ENCODE data around the gene ARHGAP6.
"Not testable (repeated sequence)": the region's sequence is repeated elsewhere in the genome, so short reads cannot be mapped to it uniquely, and the experiment has no call there.

Gene ARHGAP6

DNA sequence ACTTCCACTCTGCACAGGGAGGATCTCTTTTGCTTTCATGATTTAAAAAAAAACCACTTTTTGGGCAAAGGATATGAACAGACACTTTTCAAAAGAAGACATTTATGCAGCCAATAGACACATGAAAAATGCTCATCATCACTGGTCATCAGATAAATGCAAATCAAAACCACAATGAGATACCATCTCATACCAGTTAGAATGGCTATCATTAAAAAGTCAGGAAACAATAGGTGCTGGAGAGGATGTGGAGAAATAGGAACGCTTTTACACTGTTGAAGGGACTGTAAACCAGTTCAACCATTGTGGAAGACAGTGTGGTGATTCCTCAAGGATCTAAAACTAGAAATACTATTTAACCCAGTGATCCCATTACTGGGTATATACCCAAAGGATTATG is 87.4 kb downstream of the ARHGAP6 start:
- not testable (repeated sequence) for H3K14ac ChIP-seq (ENCODE audit: low read length); H3K4me3 ChIP-seq (ENCODE audit: low read length in 2 of 2); H2AK5ac ChIP-seq (ENCODE audit: low read depth, low read length); H2AFZ ChIP-seq (ENCODE audit: low read length); H4K91ac ChIP-seq (ENCODE audit: low read depth, low read length, poor library complexity); H3K4me1 ChIP-seq (ENCODE audit: control insufficient read depth in 2 of 2, insufficient read depth in 1 of 2, low read depth in 1 of 2, low read length in 2 of 2); H3K27ac ChIP-seq (replicated peaks; ENCODE audit: low read length); H2BK5ac ChIP-seq (ENCODE audit: low read length); H3K79me1 ChIP-seq (ENCODE audit: low read depth, low read length); H3K36me3 ChIP-seq (replicated peaks in 1 of 2; ENCODE audit: control insufficient read depth in 2 of 2, insufficient read depth in 2 of 2, low read length in 2 of 2); H3K4me2 ChIP-seq (ENCODE audit: insufficient read depth, low read length, poor library complexity, severe bottlenecking); H2BK12ac ChIP-seq (ENCODE audit: low read length); DNase-seq (ENCODE audit: low spot score); H3K23ac ChIP-seq (ENCODE audit: low read depth, low read length, poor library complexity); H3K18ac ChIP-seq (ENCODE audit: low read length); H2BK15ac ChIP-seq (ENCODE audit: low read length); H3K9me3 ChIP-seq (replicated peaks in 1 of 2; ENCODE audit: control insufficient read depth in 2 of 2, insufficient read depth in 1 of 2, low read depth in 1 of 2, low read length in 2 of 2); H2BK120ac ChIP-seq (ENCODE audit: low read depth, low read length); H4K8ac ChIP-seq (ENCODE audit: low read depth, low read length); H3K27me3 ChIP-seq (ENCODE audit: control insufficient read depth in 3 of 3, insufficient read depth in 3 of 3, low read depth in 1 of 3, low read length in 3 of 3); H3K4ac ChIP-seq (ENCODE audit: low read length); H3K9ac ChIP-seq (ENCODE audit: low read depth, low read length, poor library complexity)
- WGBS, 2 donors (ENCODE audit: extremely low coverage in 2 of 2, insufficient read length in 2 of 2, insufficient replicate concordance in 1 of 2), result no CpG with 5 or more reads among the region's 1 CpG

DNA sequence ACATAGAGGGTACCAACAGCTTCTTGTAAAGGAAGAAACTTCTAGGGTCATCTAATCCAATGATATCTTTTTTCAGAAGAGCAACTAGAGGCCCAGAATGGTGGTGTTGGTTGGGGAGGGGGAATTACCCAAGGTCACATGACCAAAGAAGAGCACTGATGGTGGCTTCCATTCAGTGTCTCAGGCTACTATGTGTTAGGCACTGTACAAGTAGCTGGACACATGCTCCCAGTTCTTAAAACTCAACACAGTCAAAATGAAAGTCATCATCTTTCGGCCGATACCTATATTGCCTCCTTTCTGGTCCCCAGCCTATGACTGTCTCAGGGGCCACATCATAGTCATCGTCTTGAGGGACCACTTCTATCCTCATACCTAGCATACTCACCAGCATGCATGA is 88.1 kb downstream of the ARHGAP6 start:
- no CpG with 5 or more reads among the region's 3 CpGs for whole genome bisulfite sequencing, 2 donors (ENCODE audit: extremely low coverage in 2 of 2, insufficient read length in 2 of 2, insufficient replicate concordance in 1 of 2)
- no peak overlapping the region for H2BK120ac ChIP-seq (ENCODE audit: low read depth, low read length)
- no peak overlapping the region for H3K4ac ChIP-seq (ENCODE audit: low read length)
- no peak for DNase-seq (ENCODE audit: low spot score)
- no peak overlapping the region for H3K27ac ChIP-seq (replicated peaks; ENCODE audit: low read length)
- H3K36me3 ChIP-seq (replicated peaks in 1 of 2; ENCODE audit: control insufficient read depth in 2 of 2, insufficient read depth in 2 of 2, low read length in 2 of 2), result no peaks in the 10 kb centered on the region
- no peaks in the 10 kb centered on the region for H3K9me3 ChIP-seq (replicated peaks in 1 of 2; ENCODE audit: control insufficient read depth in 2 of 2, insufficient read depth in 1 of 2, low read depth in 1 of 2, low read length in 2 of 2)
- H2BK15ac ChIP-seq (ENCODE audit: low read length), result no peak overlapping the region
- H2AK5ac ChIP-seq (ENCODE audit: low read depth, low read length), result no peak overlapping the region
- no peaks in the 10 kb centered on the region for H3K4me1 ChIP-seq (ENCODE audit: control insufficient read depth in 2 of 2, insufficient read depth in 1 of 2, low read depth in 1 of 2, low read length in 2 of 2)
- no peaks in the 10 kb centered on the region for H3K79me1 ChIP-seq (ENCODE audit: low read depth, low read length)
- H2AFZ ChIP-seq (ENCODE audit: low read length), result no peak overlapping the region
- no peak overlapping the region for H4K91ac ChIP-seq (ENCODE audit: low read depth, low read length, poor library complexity)
- H2BK12ac ChIP-seq (ENCODE audit: low read length), result no peak overlapping the region
- no peak overlapping the region for H3K18ac ChIP-seq (ENCODE audit: low read length)
- H3K27me3 ChIP-seq (ENCODE audit: control insufficient read depth in 3 of 3, insufficient read depth in 3 of 3, low read depth in 1 of 3, low read length in 3 of 3), result no peaks in the 10 kb centered on the region
- H3K4me2 ChIP-seq (ENCODE audit: insufficient read depth, low read length, poor library complexity, severe bottlenecking), result no peak overlapping the region
- no peak overlapping the region for H3K4me3 ChIP-seq (ENCODE audit: low read length in 2 of 2)
- H3K9ac ChIP-seq (ENCODE audit: low read depth, low read length, poor library complexity), result no peak overlapping the region
- no peak overlapping the region for H3K14ac ChIP-seq (ENCODE audit: low read length)
- no peak overlapping the region for H2BK5ac ChIP-seq (ENCODE audit: low read length)
- H3K23ac ChIP-seq (ENCODE audit: low read depth, low read length, poor library complexity), result no peak overlapping the region
- H4K8ac ChIP-seq (ENCODE audit: low read depth, low read length), result no peak overlapping the region

DNA sequence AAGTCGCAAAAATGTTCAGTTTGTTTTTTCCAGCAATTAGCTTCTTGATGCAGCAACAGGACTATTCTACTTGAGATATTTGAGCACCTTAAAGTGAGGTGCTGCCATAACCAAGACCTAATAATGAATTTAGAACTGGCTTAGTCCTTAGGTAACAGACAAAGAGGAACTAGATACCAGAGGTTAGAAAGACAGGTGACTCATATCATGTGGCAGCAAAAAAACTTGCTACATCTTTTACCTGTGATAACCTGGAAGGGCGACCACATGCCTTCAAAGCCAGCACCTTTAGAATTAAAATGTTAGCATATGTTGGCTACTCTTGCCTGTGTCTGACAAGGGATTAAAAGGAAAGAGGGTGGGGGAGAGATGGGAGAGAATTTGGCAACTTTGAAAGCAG is 90.4 kb downstream of the ARHGAP6 start:
- no peak overlapping the region for H3K4me3 ChIP-seq (ENCODE audit: low read length in 2 of 2)
- no peak overlapping the region for H2AFZ ChIP-seq (ENCODE audit: low read length)
- no peak overlapping the region for H3K4me2 ChIP-seq (ENCODE audit: insufficient read depth, low read length, poor library complexity, severe bottlenecking)
- H3K23ac ChIP-seq (ENCODE audit: low read depth, low read length, poor library complexity), result no peak overlapping the region
- no CpG with 5 or more reads among the region's 2 CpGs for WGBS, 2 donors (ENCODE audit: extremely low coverage in 2 of 2, insufficient read length in 2 of 2, insufficient replicate concordance in 1 of 2)
- DNase-seq (ENCODE audit: low spot score), result no peak
- no peak overlapping the region for H3K14ac ChIP-seq (ENCODE audit: low read length)
- no peak overlapping the region for H2BK12ac ChIP-seq (ENCODE audit: low read length)
- no peaks in the 10 kb centered on the region for H3K4me1 ChIP-seq (ENCODE audit: control insufficient read depth in 2 of 2, insufficient read depth in 1 of 2, low read depth in 1 of 2, low read length in 2 of 2)
- H4K91ac ChIP-seq (ENCODE audit: low read depth, low read length, poor library complexity), result no peak overlapping the region
- H3K79me1 ChIP-seq (ENCODE audit: low read depth, low read length), result no peaks in the 10 kb centered on the region
- no peaks in the 10 kb centered on the region for H3K36me3 ChIP-seq (replicated peaks in 1 of 2; ENCODE audit: control insufficient read depth in 2 of 2, insufficient read depth in 2 of 2, low read length in 2 of 2)
- H4K8ac ChIP-seq (ENCODE audit: low read depth, low read length), result no peak overlapping the region
- no peaks in the 10 kb centered on the region for H3K27me3 ChIP-seq (ENCODE audit: control insufficient read depth in 3 of 3, insufficient read depth in 3 of 3, low read depth in 1 of 3, low read length in 3 of 3)
- H3K9ac ChIP-seq (ENCODE audit: low read depth, low read length, poor library complexity), result no peak overlapping the region
- H2BK120ac ChIP-seq (ENCODE audit: low read depth, low read length), result no peak overlapping the region
- no peaks in the 10 kb centered on the region for H3K9me3 ChIP-seq (replicated peaks in 1 of 2; ENCODE audit: control insufficient read depth in 2 of 2, insufficient read depth in 1 of 2, low read depth in 1 of 2, low read length in 2 of 2)
- H2AK5ac ChIP-seq (ENCODE audit: low read depth, low read length), result no peak overlapping the region
- no peak overlapping the region for H3K18ac ChIP-seq (ENCODE audit: low read length)
- no peak overlapping the region for H3K27ac ChIP-seq (replicated peaks; ENCODE audit: low read length)
- H2BK15ac ChIP-seq (ENCODE audit: low read length), result no peak overlapping the region
- no peak overlapping the region for H2BK5ac ChIP-seq (ENCODE audit: low read length)
- no peak overlapping the region for H3K4ac ChIP-seq (ENCODE audit: low read length)

DNA sequence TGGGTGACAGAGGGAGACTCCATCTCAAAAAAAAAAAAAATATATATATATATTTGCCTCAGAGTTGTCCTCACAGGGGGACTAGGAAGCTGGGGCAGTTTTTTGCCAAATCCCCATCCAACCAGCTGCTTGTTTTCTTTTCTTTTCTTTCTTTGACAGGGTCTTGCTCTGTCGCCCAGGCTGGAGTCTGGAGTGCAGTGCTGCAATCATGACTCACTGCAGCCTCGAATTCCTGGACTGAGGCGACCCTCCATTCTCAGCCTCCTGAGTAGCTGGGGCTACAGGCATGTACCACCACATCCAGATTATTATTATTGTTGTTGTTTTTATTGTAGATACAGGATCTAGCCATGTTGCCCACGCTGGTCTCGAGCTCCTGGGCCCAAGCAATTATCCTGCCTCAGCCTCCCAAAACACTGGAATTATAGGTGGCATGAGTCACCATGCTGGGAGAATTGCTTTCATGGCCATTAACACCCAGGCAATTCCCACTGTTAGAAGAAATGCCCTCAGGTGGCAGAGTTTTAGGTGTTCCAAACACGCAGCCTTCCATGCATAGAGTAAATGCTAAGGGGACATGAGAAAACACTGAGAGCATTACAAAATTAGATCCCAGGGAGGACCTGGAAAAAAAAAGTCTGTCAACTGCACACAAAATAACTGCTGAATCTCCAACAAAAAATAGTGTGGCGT is 98.0 kb downstream of the ARHGAP6 start:
- no CpG with 5 or more reads among the region's 7 CpGs for WGBS, 2 donors (ENCODE audit: extremely low coverage in 2 of 2, insufficient read length in 2 of 2, insufficient replicate concordance in 1 of 2)
- DNase-seq (ENCODE audit: low spot score), result no peak

More for the DNA sequence above, 98.0 kb downstream of the ARHGAP6 start:
- Histone ChIP-seq H4K91ac (ENCODE audit: low read depth, low read length, poor library complexity) (no peak overlapping the region), H3K36me3 (replicated peaks in 1 of 2; ENCODE audit: control insufficient read depth in 2 of 2, insufficient read depth in 2 of 2, low read length in 2 of 2) (no peaks in the 10 kb centered on the region), H3K14ac (ENCODE audit: low read length) (no peak overlapping the region), H2AFZ (ENCODE audit: low read length) (no peak overlapping the region), H3K9me3 (replicated peaks in 1 of 2; ENCODE audit: control insufficient read depth in 2 of 2, insufficient read depth in 1 of 2, low read depth in 1 of 2, low read length in 2 of 2) (no peaks in the 10 kb centered on the region), H2AK5ac (ENCODE audit: low read depth, low read length) (no peak overlapping the region), H3K27me3 (ENCODE audit: control insufficient read depth in 3 of 3, insufficient read depth in 3 of 3, low read depth in 1 of 3, low read length in 3 of 3) (no peaks in the 10 kb centered on the region), H3K79me1 (ENCODE audit: low read depth, low read length) (no peaks in the 10 kb centered on the region), H3K4me3 (ENCODE audit: low read length in 2 of 2) (no peak overlapping the region), H2BK15ac (ENCODE audit: low read length) (no peak overlapping the region), H4K8ac (ENCODE audit: low read depth, low read length) (no peak overlapping the region), H3K18ac (ENCODE audit: low read length) (no peak overlapping the region), H3K4ac (ENCODE audit: low read length) (no peak overlapping the region), H3K9ac (ENCODE audit: low read depth, low read length, poor library complexity) (no peak overlapping the region), H2BK5ac (ENCODE audit: low read length) (no peak overlapping the region), H3K23ac (ENCODE audit: low read depth, low read length, poor library complexity) (no peak overlapping the region), H2BK120ac (ENCODE audit: low read depth, low read length) (no peak overlapping the region), H2BK12ac (ENCODE audit: low read length) (no peak overlapping the region), H3K4me1 (ENCODE audit: control insufficient read depth in 2 of 2, insufficient read depth in 1 of 2, low read depth in 1 of 2, low read length in 2 of 2) (peaks cover 0 to 2% of the 10 kb centered on the region in 2 donors), H3K27ac (replicated peaks; ENCODE audit: low read length) (no peak overlapping the region), H3K4me2 (ENCODE audit: insufficient read depth, low read length, poor library complexity, severe bottlenecking) (no peak overlapping the region)
